K562 (cell line): ENCODE measurements around the gene PINK1. TPM values are rescaled to one million over a fixed set of nuclear protein-coding genes. Genes with fewer than 3 reads are reported as not detected.

Experiments
- CCNT2 ChIP-seq: IDR thresholded peaks from 2 replicates; pipeline ENCODE4 v1.6.1; 2011; ENCODE audit warnings: borderline replicate concordance, low read depth, mild to moderate bottlenecking, moderate library complexity, mixed read lengths, low read length; ENCODE audit not compliant: insufficient read length; ENCODE audit errors: extremely low read depth
- CHD2 ChIP-seq: IDR thresholded peaks from 2 replicates; pipeline ENCODE4 v1.6.1; 2011; ENCODE audit warnings: low read depth, low read length
- ELF1 ChIP-seq: fragments of 200-800 bp; sonication (Bioruptor generic); IDR thresholded peaks from 2 replicates; pipeline ENCODE4 v1.6.1; 2016; ENCODE audit warnings: missing genetic modification characterization, missing compliant biosample characterization
- EP400 ChIP-seq: fragments of 450-650 bp; IDR thresholded peaks from 2 replicates; pipeline ENCODE4 v1.6.1; 2017; ENCODE audit warnings: antibody characterized with exemption, mild to moderate bottlenecking, moderate library complexity
- FOXP1 ChIP-seq: sonication (generic); formaldehyde crosslinking; IDR thresholded peaks from 2 replicates; pipeline ENCODE4 v1.8.0; 2022; ENCODE audit warnings: mild to moderate bottlenecking, missing genetic modification reagents
- GABPA ChIP-seq: fragments of 200-800 bp; sonication (Bioruptor generic); conservative IDR thresholded peaks from 2 replicates; pipeline ENCODE4 v1.6.1; 2016; ENCODE audit warnings: low read depth, missing genetic modification characterization, missing compliant biosample characterization
- GATA2 ChIP-seq: sonication (generic); formaldehyde crosslinking; IDR thresholded peaks from 2 replicates; pipeline ENCODE4 v1.4.0; 2020; ENCODE audit warnings: mild to moderate bottlenecking, missing genetic modification reagents
- MAZ ChIP-seq, 2 experiments: fragments of 450-650 bp in 1 of 2; sonication (generic) in 1 of 2; formaldehyde crosslinking; IDR thresholded peaks in 1 of 2; conservative IDR thresholded peaks in 1 of 2; 2 replicates each; pipeline versions ENCODE4 v1.4.0 to v1.5.0; 2020; ENCODE audit warnings: mild to moderate bottlenecking in 1 of 2, missing genetic modification reagents in 1 of 2
- MTA1 ChIP-seq: fragments of 450-650 bp; IDR thresholded peaks from 2 replicates; pipeline ENCODE4 v1.6.1; 2017; ENCODE audit warnings: borderline replicate concordance
- NEUROD1 ChIP-seq: fragments of 150-350 bp; IDR thresholded peaks from 2 replicates; pipeline ENCODE4 v1.6.1; 2014; ENCODE audit warnings: borderline replicate concordance, low read length, low read depth; ENCODE audit not compliant: partially characterized antibody
- NFYB ChIP-seq: IDR thresholded peaks from 2 replicates; pipeline ENCODE4 v1.6.1; 2011; ENCODE audit warnings: mild to moderate bottlenecking, moderate library complexity; ENCODE audit not compliant: insufficient read length; ENCODE audit errors: extremely low read depth
- PHF20 ChIP-seq: fragments of 450-650 bp; IDR thresholded peaks from 2 replicates; pipeline ENCODE4 v1.6.1; 2018; ENCODE audit not compliant: partially characterized antibody
- PHF8 ChIP-seq: fragments of 200-600 bp; sonication (generic); IDR thresholded peaks from 2 replicates; pipeline ENCODE4 v1.6.1; 2012; ENCODE audit warnings: mixed run types, mild to moderate bottlenecking, inconsistent platforms, low read length, moderate library complexity, borderline replicate concordance
- SIRT6 ChIP-seq: IDR thresholded peaks from one replicate; pipeline ENCODE4 v1.6.1; 2012; ENCODE audit warnings: low read depth, mild to moderate bottlenecking, control low read depth, inconsistent platforms, low read length, moderate library complexity
- STAT5A ChIP-seq: IDR thresholded peaks from 2 replicates; pipeline ENCODE4 v1.6.1; 2012; ENCODE audit warnings: low read length, inconsistent platforms, borderline replicate concordance
- ZNF274 ChIP-seq: IDR thresholded peaks from 2 replicates; pipeline ENCODE4 v1.6.1; 2011; ENCODE audit warnings: low read depth, mild to moderate bottlenecking, low read length, moderate library complexity, borderline replicate concordance
- polyA plus RNA-seq, 8 experiments: library from polyadenylated mRNA; depleted of rRNA in 4 of 8; stranded (reverse) in 5 of 8; unstranded in 3 of 8; fragments of >200 nt; fragmentation: Nextera tagmentation in 2 of 8; fragmentation: Illumina TruSeq in 1 of 8; extraction: Ambion mirVana in 2 of 8; extraction: Trizol in 1 of 8; gene quantifications; 2 replicates each; pipeline versions ENCODE4 v1.2.1 to v1.2.3, GENCODE V29; 2011 to 2014; ENCODE audit warnings: inconsistent platforms in 1 of 8, missing spikeins in 1 of 8
- total RNA-seq, 7 experiments: library from RNA; depleted of rRNA in 6 of 7; stranded (reverse); fragments of >200 nt in 6 of 7; fragmentation: Illumina TruSeq in 2 of 7; extraction: Trizol in 2 of 7; gene quantifications; 2 replicates each; pipeline versions ENCODE4 v1.2.1 to v1.2.3, GENCODE V29; 2011 to 2021; ENCODE audit warnings: low replicate concordance in 1 of 7
- TF ChIP-seq, protein P1 (sequence below): fragments of 200-800 bp; sonication (Bioruptor generic); IDR thresholded peaks from 2 replicates; pipeline ENCODE4 v1.6.1; 2017; ENCODE audit warnings: missing genetic modification characterization, missing compliant biosample characterization
- TF ChIP-seq, protein P2 (sequence below): fragments of 450-650 bp; IDR thresholded peaks from 2 replicates; pipeline ENCODE4 v1.6.1; 2014; ENCODE audit warnings: low read depth, mild to moderate bottlenecking, moderate library complexity, borderline replicate concordance
- TF ChIP-seq, protein P3 (sequence below): IDR thresholded peaks from 2 replicates; pipeline ENCODE4 v1.6.1; 2016; ENCODE audit warnings: missing genetic modification characterization, missing compliant biosample characterization
- TF ChIP-seq, protein P4 (sequence below), 3 experiments: fragments of 200-800 bp in 1 of 3; sonication (Bioruptor generic) in 1 of 3; sonication (generic) in 1 of 3; formaldehyde crosslinking in 1 of 3; IDR thresholded peaks; 2 replicates each; pipeline versions ENCODE4 v1.6.1 to v1.8.0; 2016 to 2022; ENCODE audit warnings: mild to moderate bottlenecking in 2 of 3, missing compliant biosample characterization in 2 of 3, missing genetic modification characterization in 2 of 3, missing genetic modification reagents in 1 of 3

Gene PINK1
- total and polyA plus RNA-seq, 9 of the 15 experiments (the other 6 are each of a cell fraction or from before 2014, with no cell fraction given) = 1.5 to 11.3 (median 6.8) TPM

DNA sequence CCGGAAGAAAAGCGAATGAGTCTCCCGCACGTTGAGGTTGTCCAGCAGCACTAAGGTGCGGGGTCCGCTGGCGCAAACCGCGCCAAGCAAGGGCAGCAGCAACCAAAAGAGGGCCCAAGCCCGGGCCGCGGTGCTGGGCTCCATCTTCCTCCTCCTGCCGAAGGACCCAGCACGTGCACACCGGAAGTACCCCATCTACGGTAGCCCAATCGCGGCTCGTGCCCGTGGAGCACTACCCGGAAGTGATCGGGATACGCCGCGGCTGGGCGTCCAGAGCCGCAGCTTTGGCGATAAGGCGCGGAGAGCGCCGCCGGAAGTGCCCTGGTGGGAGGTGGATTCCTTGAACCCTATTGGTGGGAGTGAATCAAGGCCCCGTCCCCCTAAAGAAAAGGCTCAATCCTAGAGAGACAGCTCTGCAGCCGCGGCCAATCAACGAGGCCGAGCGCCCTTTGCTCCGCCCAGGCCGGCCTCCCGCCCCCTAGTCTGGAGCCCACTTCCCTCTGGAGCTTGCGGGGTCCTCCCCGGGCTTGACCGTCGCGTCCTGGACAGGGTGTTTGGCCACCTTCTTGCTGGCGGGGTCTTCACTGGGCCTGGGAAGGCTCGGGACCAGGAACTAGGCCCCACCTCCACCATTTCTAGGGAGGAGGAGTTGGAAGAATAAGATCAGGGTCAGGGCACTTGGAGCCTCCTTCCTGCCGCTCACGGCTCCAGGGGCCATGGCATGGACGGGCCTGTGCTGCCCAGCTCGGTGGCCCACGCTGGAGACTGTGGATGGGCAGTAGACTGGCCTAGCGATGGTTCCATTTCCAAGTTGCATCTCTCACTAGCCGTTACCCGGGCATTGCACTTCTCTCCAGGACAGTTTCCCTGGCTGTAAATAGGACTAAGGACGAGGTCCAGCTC, 28.2 kb downstream of the PINK1 start, which contains the start of gene DDOST (continued):
- TF ChIP-seq, protein P1, sequence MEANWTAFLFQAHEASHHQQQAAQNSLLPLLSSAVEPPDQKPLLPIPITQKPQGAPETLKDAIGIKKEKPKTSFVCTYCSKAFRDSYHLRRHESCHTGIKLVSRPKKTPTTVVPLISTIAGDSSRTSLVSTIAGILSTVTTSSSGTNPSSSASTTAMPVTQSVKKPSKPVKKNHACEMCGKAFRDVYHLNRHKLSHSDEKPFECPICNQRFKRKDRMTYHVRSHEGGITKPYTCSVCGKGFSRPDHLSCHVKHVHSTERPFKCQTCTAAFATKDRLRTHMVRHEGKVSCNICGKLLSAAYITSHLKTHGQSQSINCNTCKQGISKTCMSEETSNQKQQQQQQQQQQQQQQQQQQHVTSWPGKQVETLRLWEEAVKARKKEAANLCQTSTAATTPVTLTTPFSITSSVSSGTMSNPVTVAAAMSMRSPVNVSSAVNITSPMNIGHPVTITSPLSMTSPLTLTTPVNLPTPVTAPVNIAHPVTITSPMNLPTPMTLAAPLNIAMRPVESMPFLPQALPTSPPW (CRISPR knock-in tag) = peak; percentile 67
- TF ChIP-seq MTA1 (no peak), SIRT6 (no peak), PHF8 (peak; percentile 93), GABPA (tag) (peak; percentile 100), FOXP1 (CRISPR knock-in tag) (peak; percentile 45; the same call in 1 of the 2 replicates), PHF20 (peak; percentile 94), ZNF274 (no peak), CCNT2 (peak; percentile 42), MAZ (CRISPR knock-in tag; conservative IDR thresholded peaks at IDR 0.05 in 1 of 2, IDR thresholded peaks at IDR 0.05 in 1 of 2) (peak; percentile 68 to 90), NEUROD1 (peak; percentile 93), GATA2 (CRISPR knock-in tag) (peak; percentile 44; the same call in 1 of the 2 replicates), NFYB (peak; percentile 95), CHD2 (peak; percentile 83), STAT5A (no peak; the same call in 1 of the 2 replicates), EP400 (peak; percentile 97), ELF1 (tag) (peak; percentile 99)
- TF ChIP-seq, protein P2, sequence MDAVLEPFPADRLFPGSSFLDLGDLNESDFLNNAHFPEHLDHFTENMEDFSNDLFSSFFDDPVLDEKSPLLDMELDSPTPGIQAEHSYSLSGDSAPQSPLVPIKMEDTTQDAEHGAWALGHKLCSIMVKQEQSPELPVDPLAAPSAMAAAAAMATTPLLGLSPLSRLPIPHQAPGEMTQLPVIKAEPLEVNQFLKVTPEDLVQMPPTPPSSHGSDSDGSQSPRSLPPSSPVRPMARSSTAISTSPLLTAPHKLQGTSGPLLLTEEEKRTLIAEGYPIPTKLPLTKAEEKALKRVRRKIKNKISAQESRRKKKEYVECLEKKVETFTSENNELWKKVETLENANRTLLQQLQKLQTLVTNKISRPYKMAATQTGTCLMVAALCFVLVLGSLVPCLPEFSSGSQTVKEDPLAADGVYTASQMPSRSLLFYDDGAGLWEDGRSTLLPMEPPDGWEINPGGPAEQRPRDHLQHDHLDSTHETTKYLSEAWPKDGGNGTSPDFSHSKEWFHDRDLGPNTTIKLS = peak; percentile 68
- TF ChIP-seq, protein P3, sequence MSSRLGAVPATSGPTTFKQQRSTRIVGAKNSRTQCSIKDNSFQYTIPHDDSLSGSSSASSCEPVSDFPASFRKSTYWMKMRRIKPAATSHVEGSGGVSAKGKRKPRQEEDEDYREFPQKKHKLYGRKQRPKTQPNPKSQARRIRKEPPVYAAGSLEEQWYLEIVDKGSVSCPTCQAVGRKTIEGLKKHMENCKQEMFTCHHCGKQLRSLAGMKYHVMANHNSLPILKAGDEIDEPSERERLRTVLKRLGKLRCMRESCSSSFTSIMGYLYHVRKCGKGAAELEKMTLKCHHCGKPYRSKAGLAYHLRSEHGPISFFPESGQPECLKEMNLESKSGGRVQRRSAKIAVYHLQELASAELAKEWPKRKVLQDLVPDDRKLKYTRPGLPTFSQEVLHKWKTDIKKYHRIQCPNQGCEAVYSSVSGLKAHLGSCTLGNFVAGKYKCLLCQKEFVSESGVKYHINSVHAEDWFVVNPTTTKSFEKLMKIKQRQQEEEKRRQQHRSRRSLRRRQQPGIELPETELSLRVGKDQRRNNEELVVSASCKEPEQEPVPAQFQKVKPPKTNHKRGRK (tag) = no peak
- TF ChIP-seq, protein P4, sequence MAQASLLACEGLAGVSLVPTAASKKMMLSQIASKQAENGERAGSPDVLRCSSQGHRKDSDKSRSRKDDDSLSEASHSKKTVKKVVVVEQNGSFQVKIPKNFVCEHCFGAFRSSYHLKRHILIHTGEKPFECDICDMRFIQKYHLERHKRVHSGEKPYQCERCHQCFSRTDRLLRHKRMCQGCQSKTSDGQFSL (CRISPR knock-in tag; IDR thresholded peaks at IDR 0.05) = no peak
- TF ChIP-seq, protein P4 (tag; IDR thresholded peaks at IDR 0.05) = no peak
